Esophagus squamous epithelium (tissue), 5 donors: Measurements from ENCODE around the gene GNPTG. TPM values are rescaled to one million over a fixed set of nuclear protein-coding genes. Genes with fewer than 3 reads are reported as not detected.
"Not testable (repeated sequence)": the region's sequence is repeated elsewhere in the genome, so short reads cannot be mapped to it uniquely, and the experiment has no call there.

Experiments used
- DNase-seq: peaks from one replicate; lab custom pipeline; 2025; lab: John Stamatoyannopoulos, UW
- H3K27ac ChIP-seq, 4 donors: fragments of 200-600 bp; sonication (generic); one replicate each; pipeline ENCODE4 v1.5.1; 2016 to 2019; ENCODE audit warnings: mild to moderate bottlenecking in 1 of 4
- H3K27me3 ChIP-seq, 4 donors: fragments of 200-600 bp; sonication (generic); 1 replicate in 3 of 4; 2 replicates in 1 of 4; pipeline versions ENCODE4 v1.5.1 to v1.6.0; 2017 to 2021; ENCODE audit warnings: antibody characterized with exemption in 1 of 4
- H3K36me3 ChIP-seq, 3 donors: fragments of 200-600 bp; sonication (generic); one replicate each; pipeline ENCODE4 v1.5.1; 2016 to 2019
- H3K4me1 ChIP-seq, 3 donors: fragments of 200-600 bp; sonication (generic); one replicate each; pipeline ENCODE4 v1.5.1; 2017 to 2019
- H3K4me3 ChIP-seq, 4 donors: fragments of 200-600 bp; sonication (generic); 1 replicate in 3 of 4; 2 replicates in 1 of 4; pipeline ENCODE4 v1.5.1; 2016 to 2019; ENCODE audit warnings: mild to moderate bottlenecking in 2 of 4, moderate library complexity in 1 of 4
- H3K9me3 ChIP-seq, 3 donors: fragments of 200-600 bp; sonication (generic); one replicate each; pipeline ENCODE4 v1.5.1; 2016 to 2019
- CTCF ChIP-seq, 6 experiments: fragments of 450-650 bp in 4 of 6; fragments of 200-600 bp in 2 of 6; sonication (generic) in 2 of 6; IDR thresholded peaks; one replicate each; pipeline ENCODE4 v1.5.1; 2016 to 2019; ENCODE audit warnings: antibody characterized with exemption in 6 of 6, mild to moderate bottlenecking in 4 of 6, moderate library complexity in 4 of 6
- POLR2A ChIP-seq, 4 donors: fragments of 450-650 bp; IDR thresholded peaks; one replicate each; pipeline ENCODE4 v1.6.1; 2017; ENCODE audit warnings: antibody characterized with exemption in 4 of 4, mild to moderate bottlenecking in 4 of 4, moderate library complexity in 3 of 4
- WGBS, 2 donors: methylation state at CpG; one replicate each; pipeline ENCODE4 v1.1.5; 2018; 5-methylcytosine and 5-hydroxymethylcytosine counted together
- intact Hi-C: fragments of 100-400 bp; cut with DNase I; formaldehyde crosslinking; loops from one replicate; pipeline ENCODE4 v1.15.0; 2022
- total RNA-seq, 4 donors: library from RNA; depleted of rRNA; stranded (reverse); fragments of >200 nt; gene quantifications; one replicate each; pipeline ENCODE4 v1.1.0, GENCODE V29; 2016
- donor health status: DM: yes; HTN: yes; CAD: no.

Gene GNPTG
- total RNA-seq, 4 donors from 2014 or later = 21.6 to 46.9 (median 37.8) TPM

- no peak for TF ChIP-seq POLR2A (IDR thresholded peaks at IDR 0.05)
- TF ChIP-seq CTCF (IDR thresholded peaks at IDR 0.05) = no peak
- intact Hi-C loops = no loop called here
- Histone ChIP-seq H3K4me3 (no peak overlapping the region), H3K9me3 (peaks cover 0 to 7% (median 4%) of the 10 kb centered on the region in 3 donors), H3K36me3 (peaks cover 10 to 58% (median 22%) of the 10 kb centered on the region in 3 donors), H3K4me1 (peaks cover under 1 to 5% (median 3%) of the 10 kb centered on the region in 3 donors), H3K27me3 (peaks cover 0 to 13% (median 0%) of the 10 kb centered on the region in 4 donors), H3K27ac (peak overlapping the region in 1 of 4 donors; percentile 16)
- WGBS, 2 donors = 70 to 82% methylated on average over 5 to 10 of the region's 17 CpGs
- no peak for DNase-seq
Measured at GRCh38 chr16:1326391-1326790, 25.3 kb upstream of the GNPTG start.

GRCh38 chr16:1326946-1327618, 24.6 kb upstream of the GNPTG start:
- WGBS, 2 donors = 77 to 82% methylated on average over 4 to 8 of the region's 17 CpGs
- Histone ChIP-seq H3K9me3 (peaks cover 0 to 7% (median 4%) of the 10 kb centered on the region in 3 donors), H3K27ac (no peak overlapping the region), H3K36me3 (peaks cover 10 to 51% (median 22%) of the 10 kb centered on the region in 3 donors), H3K4me1 (peaks cover 8 to 12% (median 10%) of the 10 kb centered on the region in 3 donors), H3K27me3 (peaks cover 0 to 20% (median 2%) of the 10 kb centered on the region in 4 donors), H3K4me3 (no peak overlapping the region)
- TF ChIP-seq CTCF (IDR thresholded peaks at IDR 0.05) (no peak), POLR2A (IDR thresholded peaks at IDR 0.05) (no peak)
- intact Hi-C loops = no loop called here
- DNase-seq = no peak

GRCh38 chr16:1327619-1327947, 24.1 kb upstream of the GNPTG start:
- WGBS, 2 donors = 0 to 73% methylated on average over 1 to 3 of the region's 5 CpGs
- TF ChIP-seq CTCF (IDR thresholded peaks at IDR 0.05) = no peak
- TF ChIP-seq POLR2A (IDR thresholded peaks at IDR 0.05) = no peak
- intact Hi-C loops = no loop called here
- H3K27me3 ChIP-seq = peaks cover under 1 to 25% (median 5%) of the 10 kb centered on the region in 4 donors
- H3K36me3 ChIP-seq = peaks cover 10 to 46% (median 22%) of the 10 kb centered on the region in 3 donors
- H3K9me3 ChIP-seq = peaks cover 0 to 7% (median 4%) of the 10 kb centered on the region in 3 donors
- no peak overlapping the region for H3K4me3 ChIP-seq
- no peak for DNase-seq
- H3K27ac ChIP-seq = no peak overlapping the region
- peaks cover 13 to 17% (median 15%) of the 10 kb centered on the region in 3 donors for H3K4me1 ChIP-seq

- intact Hi-C loops, H3K9me3 ChIP-seq, H3K4me3 ChIP-seq, H3K27ac ChIP-seq, DNase-seq: not testable (repeated sequence)
- WGBS, 2 donors = 89 to 95% methylated on average over 9 to 12 of the region's 20 CpGs
- Histone ChIP-seq H3K36me3 (peaks cover 9 to 41% (median 22%) of the 10 kb centered on the region in 3 donors), H3K4me1 (peaks cover 17 to 22% (median 19%) of the 10 kb centered on the region in 3 donors), H3K27me3 (peaks cover 6 to 30% (median 10%) of the 10 kb centered on the region in 4 donors)
Measured at GRCh38 chr16:1328136-1328535, 23.6 kb upstream of the GNPTG start.

- peaks cover under 1 to 33% (median 14%) of the 10 kb centered on the region in 3 donors for H3K36me3 ChIP-seq
- intact Hi-C loops, H3K9me3 ChIP-seq, H3K27ac ChIP-seq, DNase-seq, H3K4me3 ChIP-seq: not testable (repeated sequence)
- peaks cover 20 to 31% (median 27%) of the 10 kb centered on the region in 3 donors for H3K4me1 ChIP-seq
- peaks cover 9 to 39% (median 14%) of the 10 kb centered on the region in 4 donors for H3K27me3 ChIP-seq
- WGBS, 2 donors = 81 to 85% methylated on average over 9 to 10 of the region's 10 CpGs
Measured at GRCh38 chr16:1328961-1329360, 22.8 kb upstream of the GNPTG start.

GRCh38 chr16:1330260-1330914, 21.3 kb upstream of the GNPTG start:
- no peak overlapping the region for H3K4me3 ChIP-seq
- peak in 3 of 6 experiments; percentile 23 to 60 (median 23) for TF ChIP-seq CTCF (IDR thresholded peaks at IDR 0.05)
- no peak for TF ChIP-seq POLR2A (IDR thresholded peaks at IDR 0.05)
- 60% methylated on average over 1 of the region's 17 CpGs; no CpG with 5 or more reads in 1 of the 2 donors for WGBS, 2 donors
- H3K4me1 ChIP-seq = peaks cover 24 to 38% (median 31%) of the 10 kb centered on the region in 3 donors
- DNase-seq = no peak
- intact Hi-C loops = no loop called here
- H3K9me3 ChIP-seq = peaks cover 0 to 7% (median 4%) of the 10 kb centered on the region in 3 donors
- peaks cover 0 to 18% (median 2%) of the 10 kb centered on the region in 3 donors for H3K36me3 ChIP-seq
- H3K27me3 ChIP-seq = peaks cover 18 to 53% (median 24%) of the 10 kb centered on the region in 4 donors
- no peak overlapping the region for H3K27ac ChIP-seq
